GM12878 (cell line): ENCODE data around the gene HOXA10. TPM values are rescaled to one million over a fixed set of nuclear protein-coding genes. Genes with fewer than 3 reads are reported as not detected.

Experiments
- ATAC-seq: fragments of 200-7000 bp; cut with Tn5 transposase; 3 replicates; pipeline ENCODE4 v1.9.1; 2020; ENCODE audit warnings: mild to moderate bottlenecking, moderate library complexity
- BruUV-seq: library from RNA; stranded (reverse); fragments of 400-500 nt; replicated peaks from 2 replicates; lab custom pipeline; 2021; lab: Mats Ljungman, UMichigan
- CTCF ChIA-PET: fragments of 300-600 bp; sonication (Branson Sonifier 250); formaldehyde crosslinking; extraction: SDS; loops from one replicate; lab custom pipeline; 2021; ENCODE audit warnings: inconsistent platforms; lab: Yijun Ruan, JAX
- POLR2A ChIA-PET: fragments of 350-600 bp; formaldehyde crosslinking; extraction: SDS; loops from one replicate; lab custom pipeline; 2021; ENCODE audit warnings: inconsistent platforms; lab: Charles Lee
- RAD21 ChIA-PET: fragments of 300-600 bp; sonication (Branson Sonifier 250); formaldehyde crosslinking; loops from one replicate; lab custom pipeline; 2023; ENCODE audit warnings: antibody characterized with exemption; ENCODE audit not compliant: unreplicated experiment; lab: Charles Lee
- SMC1A ChIA-PET: fragments of 300-600 bp; sonication (Branson Sonifier 250); formaldehyde crosslinking; loops from one replicate; lab custom pipeline; 2023; ENCODE audit not compliant: unreplicated experiment, uncharacterized antibody; lab: Charles Lee
- DNase-seq: peaks from one replicate; pipeline ENCODE4 v3.0.0-alpha.2; 2011; ENCODE audit warnings: low read depth, low spot score
- FAIRE-seq: peaks from 3 replicates; lab custom pipeline; 2011; peaks lifted over from hg19 to GRCh38; lab: Jason Lieb, UNC
- H2AFZ ChIP-seq: 2 replicates; pipeline ENCODE4 v1.6.0; 2011; ENCODE audit warnings: low read depth, low read length, control low read depth; ENCODE audit not compliant: control insufficient read depth
- H3K27ac ChIP-seq: 2 replicates; pipeline ENCODE4 v1.5.1; 2011; ENCODE audit warnings: control low read depth; ENCODE audit not compliant: control insufficient read depth, insufficient read depth
- H3K27me3 ChIP-seq, 2 experiments: replicated peaks in 1 of 2; 2 replicates each; pipeline versions ENCODE4 v1.6.0 to v1.6.1; 2011; ENCODE audit warnings: low read length in 1 of 2; ENCODE audit not compliant: control insufficient read depth in 2 of 2, insufficient read depth in 2 of 2
- H3K36me3 ChIP-seq, 2 experiments: 2 replicates each; pipeline ENCODE4 v1.5.1; 2011; ENCODE audit warnings: low read length in 1 of 2; ENCODE audit not compliant: control insufficient read depth in 2 of 2, insufficient read depth in 2 of 2
- H3K4me1 ChIP-seq: 2 replicates; pipeline ENCODE4 v1.6.1; 2011; ENCODE audit warnings: mild to moderate bottlenecking, low read length, moderate library complexity, mixed read lengths; ENCODE audit not compliant: control insufficient read depth, insufficient read depth
- H3K4me2 ChIP-seq: 2 replicates; pipeline ENCODE4 v1.6.0; 2011; ENCODE audit warnings: control low read depth; ENCODE audit not compliant: control insufficient read depth, insufficient read depth
- H3K4me3 ChIP-seq: fragments of 200-600 bp; sonication (generic); 2 replicates; pipeline ENCODE4 v1.5.1; 2016
- H3K79me2 ChIP-seq: 2 replicates; pipeline ENCODE4 v1.6.0; 2011; ENCODE audit warnings: low read length; ENCODE audit not compliant: control insufficient read depth, insufficient read depth
- H3K9ac ChIP-seq: 2 replicates; pipeline ENCODE4 v1.8.0; 2011; ENCODE audit warnings: low read length, control low read depth, mixed read lengths; ENCODE audit not compliant: control insufficient read depth, insufficient read depth
- H3K9me3 ChIP-seq: replicated peaks from 3 replicates; pipeline ENCODE4 v1.5.1; 2011; ENCODE audit warnings: mild to moderate bottlenecking, low read length; ENCODE audit not compliant: control insufficient read depth, insufficient read depth
- H4K20me1 ChIP-seq: 2 replicates; pipeline ENCODE4 v1.6.0; 2011; ENCODE audit not compliant: control insufficient read depth, insufficient read depth
- CBX3 ChIP-seq: fragments of 200-600 bp; sonication (generic); IDR thresholded peaks from 2 replicates; pipeline ENCODE4 v1.6.1; 2016; ENCODE audit warnings: low read depth, borderline replicate concordance
- CTCF ChIP-seq, 3 experiments: IDR thresholded peaks in 2 of 3; conservative IDR thresholded peaks in 1 of 3; 2 replicates each; pipeline ENCODE4 v1.5.1; 2011; ENCODE audit warnings: low read depth in 3 of 3, low read length in 3 of 3, mild to moderate bottlenecking in 3 of 3, control low read depth in 2 of 3, moderate library complexity in 2 of 3, inconsistent platforms in 1 of 3, mixed read lengths in 1 of 3; ENCODE audit not compliant: control insufficient read depth in 2 of 3, insufficient read depth in 1 of 3; ENCODE audit errors: extremely low read depth in 1 of 3
- MYB ChIP-seq: fragments of 150-350 bp; IDR thresholded peaks from 2 replicates; pipeline ENCODE4 v1.6.1; 2014; ENCODE audit warnings: mild to moderate bottlenecking, low read depth, low read length, borderline replicate concordance
- PML ChIP-seq: IDR thresholded peaks from 2 replicates; pipeline ENCODE4 v1.6.1; 2012; ENCODE audit warnings: low read length, inconsistent platforms
- POLR2AphosphoS2 ChIP-seq: IDR thresholded peaks from 2 replicates; pipeline ENCODE4 v1.6.1; 2011; ENCODE audit warnings: low read depth, mild to moderate bottlenecking, low read length, improper control_type of control experiment, moderate library complexity
- POLR2AphosphoS5 ChIP-seq: IDR thresholded peaks from 2 replicates; pipeline ENCODE4 v1.6.1; 2011; ENCODE audit warnings: mild to moderate bottlenecking, low read length, inconsistent platforms
- POU2F2 ChIP-seq: IDR thresholded peaks from 3 replicates; pipeline ENCODE4 v1.6.1; 2011; ENCODE audit warnings: low read depth, mild to moderate bottlenecking, low read length, borderline replicate concordance
- PRDM15 ChIP-seq: fragments of 450-650 bp; formaldehyde crosslinking; IDR thresholded peaks from 2 replicates; pipeline ENCODE4 v1.4.0; 2020; ENCODE audit warnings: mild to moderate bottlenecking, moderate library complexity
- SIN3A ChIP-seq: IDR thresholded peaks from 2 replicates; pipeline ENCODE4 v1.6.1; 2012; ENCODE audit warnings: low read depth, low read length, improper control_type of control experiment
- ZNF274 ChIP-seq: IDR thresholded peaks from one replicate; pipeline ENCODE4 v1.8.0; 2011; ENCODE audit not compliant: insufficient read length, insufficient read depth
- WGBS: methylation state at CpG from one replicate; pipeline ENCODE4 v1.1.6; 2016; ENCODE audit warnings: low lambda C conversion rate; ENCODE audit not compliant: insufficient replicate concordance, insufficient coverage; ENCODE audit errors: missing lambda C conversion rate; 5-methylcytosine and 5-hydroxymethylcytosine counted together
- in situ Hi-C: fragments of 300-500 bp; cut with MboI; formaldehyde crosslinking; loops from 9 replicates; pipeline ENCODE4 v1.14.3; 2018; ENCODE audit warnings: mixed read lengths
- intact Hi-C: fragments of 100-400 bp; cut with micrococcal nuclease; formaldehyde crosslinking; loops from one replicate; pipeline ENCODE4 v1.14.2; 2022; ENCODE audit not compliant: unreplicated experiment
- polyA plus RNA-seq, 11 experiments: library from polyadenylated mRNA; depleted of rRNA in 4 of 11; unstranded in 6 of 11; stranded (reverse) in 5 of 11; fragments of >200 nt; fragmentation: Nextera tagmentation in 4 of 11; fragmentation: Illumina TruSeq in 1 of 11; extraction: Ambion mirVana in 4 of 11; extraction: Trizol in 1 of 11; gene quantifications; 1 replicate in 1 of 11; 2 replicates in 10 of 11; pipeline versions ENCODE4 v1.2.1 to v1.2.3, GENCODE V29; 2011 to 2016; ENCODE audit warnings: inconsistent platforms in 2 of 11, missing spikeins in 2 of 11, low read depth in 1 of 11
- total RNA-seq, 4 experiments: library from RNA; depleted of rRNA in 3 of 4; stranded (reverse); fragments of >200 nt in 3 of 4; fragmentation: Illumina TruSeq in 1 of 4; extraction: Trizol in 1 of 4; gene quantifications; 2 replicates each; pipeline versions ENCODE4 v1.2.1 to v1.2.3, GENCODE V29; 2013 to 2021

Gene HOXA10
- total and polyA plus RNA-seq, 10 of the 15 experiments (the other 5 are each of a cell fraction or from before 2014, with no cell fraction given) = not detected

GRCh38 chr7:27159266-27160144 lies 14.6 kb downstream of the HOXA10 start:
- 27% methylated on average over 27 of the region's 27 CpGs for WGBS
- in situ Hi-C loops = loop anchor here (5.0 to 25.0 kb wide), 3 partner anchors 792 to 1297 kb away; no protein-coding TSS in a partner anchor
- Histone ChIP-seq H3K4me1 (no peaks in the 10 kb centered on the region), H3K9ac (no peak overlapping the region), H3K36me3 (no peaks in the 10 kb centered on the region), H4K20me1 (no peaks in the 10 kb centered on the region), H3K27ac (no peak overlapping the region), H3K4me2 (peak overlapping the region; percentile 90), H3K27me3 (peaks cover 20 to 35% of the 10 kb centered on the region in 2 experiments), H3K79me2 (no peaks in the 10 kb centered on the region), H2AFZ (no peak overlapping the region; the same call in 1 of the 2 replicates), H3K4me3 (0 out of 2 replicates have a peak overlapping the region, but pooled peaks have one; percentile 72), H3K9me3 (no peaks in the 10 kb centered on the region; the same call in 2 of the 3 replicates)
- no TSS peak for BruUV-seq
- CTCF ChIA-PET = interaction anchor here (0.6 to 3.1 kb wide), 11 partner anchors 9 to 813 kb away, joined by 3 to 21 read pairs (median 5); no protein-coding TSS in a partner anchor
- TF ChIP-seq POLR2AphosphoS5 (no peak), CTCF (IDR thresholded peaks at IDR 0.05 in 2 of 3, conservative IDR thresholded peaks at IDR 0.05 in 1 of 3; ENCODE audit: control insufficient read depth in 2 of 3, extremely low read depth in 1 of 3, insufficient read depth in 1 of 3, low read depth in 3 of 3, low read length in 3 of 3) (no peak), SIN3A (no peak), MYB (no peak), POU2F2 (no peak), PML (no peak), ZNF274 (no peak), PRDM15 (CRISPR knock-in tag) (no peak), POLR2AphosphoS2 (no peak), CBX3 (no peak)
- DNase-seq = no peak
- ATAC-seq = no peak
- no peak for FAIRE-seq
- SMC1A ChIA-PET = interaction anchor here (1.0 to 1.6 kb wide), 7 partner anchors 9 to 1267 kb away, joined by 3 to 10 read pairs (median 4); no protein-coding TSS in a partner anchor
- POLR2A ChIA-PET = no interaction called here
- intact Hi-C loops = loop anchor here (2.0 to 5.0 kb wide), 4 partner anchors 302 to 1267 kb away; no protein-coding TSS in a partner anchor
- RAD21 ChIA-PET = interaction anchor here (1.0 to 1.4 kb wide), 2 partner anchors 305 to 477 kb away, joined by 4 read pairs; no protein-coding TSS in a partner anchor
